Measurements from ENCODE around the gene AFP. TPM values are rescaled to one million over a fixed set of nuclear protein-coding genes. Genes with fewer than 3 reads are reported as not detected.

Gene AFP
- total RNA-seq, 1 experiment from 2014 or later = not detected

DNA sequence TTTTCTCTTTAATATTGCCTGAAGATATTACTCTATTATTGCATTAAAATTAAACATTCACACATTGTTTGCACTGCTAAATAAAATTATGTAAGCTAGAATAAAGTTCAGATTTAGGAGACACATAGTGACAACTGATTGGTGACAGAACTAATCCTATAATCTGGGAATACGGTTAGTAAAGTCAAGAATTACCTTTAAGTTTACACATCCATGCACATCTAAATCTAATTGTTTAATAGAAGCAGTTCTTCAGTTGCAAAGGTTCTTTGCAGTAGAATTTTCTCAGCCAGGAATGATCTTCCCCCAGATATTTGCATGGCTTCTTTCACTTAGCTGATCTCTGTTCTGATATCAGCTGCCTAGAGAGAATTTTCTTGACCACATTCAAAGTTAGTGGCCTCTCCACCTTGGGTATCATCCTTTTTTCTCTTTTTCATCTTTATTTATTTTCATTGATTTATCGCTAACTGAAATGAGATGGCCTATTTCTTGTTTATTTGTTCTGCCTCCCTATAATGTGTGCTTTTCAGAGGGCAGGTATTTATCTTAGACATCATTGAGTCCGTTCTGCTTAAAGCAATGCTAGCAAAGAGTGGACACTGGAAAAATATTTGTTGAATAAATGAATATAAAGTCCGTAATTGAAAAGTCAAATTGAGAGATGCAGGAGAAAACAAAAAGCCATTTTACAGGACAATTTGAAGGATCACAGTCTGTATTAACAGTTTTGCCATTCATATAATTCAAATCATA lies 12.6 kb downstream of the AFP start:
- in situ Hi-C loops (cut with HindIII; ENCODE audit: low pct_unique_long_range_greater_than_20kb, low sequenced_read_pairs) = no loop called here
- no peak for DNase-seq (ENCODE audit: low read depth, low spot score)

- DNase-seq (ENCODE audit: low read depth, low spot score) = no peak
- in situ Hi-C loops (cut with HindIII; ENCODE audit: low pct_unique_long_range_greater_than_20kb, low sequenced_read_pairs) = no loop called here
These were observed 14.5 kb downstream of the AFP start for GRCh38 chr4:73450398-73451004.

- no peak for DNase-seq (ENCODE audit: low read depth, low spot score)
- in situ Hi-C loops (cut with HindIII; ENCODE audit: low pct_unique_long_range_greater_than_20kb, low sequenced_read_pairs) = no loop called here
These were observed 15.4 kb downstream of the AFP start for GRCh38 chr4:73451404-73451803.

DNA sequence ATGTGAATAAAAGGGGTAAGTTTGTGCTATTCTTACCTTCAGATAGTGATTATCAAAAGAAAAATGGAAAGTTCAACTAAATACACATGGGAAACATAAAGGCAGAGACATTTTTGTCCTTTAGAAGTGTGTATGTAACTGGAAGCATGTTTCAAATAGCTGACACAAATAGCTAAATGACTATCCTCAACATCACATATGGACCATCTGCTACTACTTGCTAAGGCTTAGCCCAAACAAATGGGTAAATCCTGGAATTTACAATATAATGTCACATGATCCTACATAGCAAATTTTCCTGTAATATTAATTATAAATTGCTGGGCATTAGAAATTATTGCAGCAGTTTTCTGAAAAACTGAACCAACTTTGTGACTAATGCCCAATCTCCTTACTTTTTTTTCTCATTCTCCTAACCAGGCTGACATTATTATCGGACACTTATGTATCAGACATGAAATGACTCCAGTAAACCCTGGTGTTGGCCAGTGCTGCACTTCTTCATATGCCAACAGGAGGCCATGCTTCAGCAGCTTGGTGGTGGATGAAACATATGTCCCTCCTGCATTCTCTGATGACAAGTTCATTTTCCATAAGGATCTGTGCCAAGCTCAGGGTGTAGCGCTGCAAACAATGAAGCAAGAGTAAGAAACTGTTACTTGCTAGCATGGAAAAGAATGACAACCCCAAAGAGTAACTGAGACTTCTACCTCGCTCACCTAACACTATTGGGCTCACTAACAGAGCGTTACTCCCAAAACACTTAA lies 16.1 kb downstream of the AFP start:
- in situ Hi-C loops (cut with HindIII; ENCODE audit: low pct_unique_long_range_greater_than_20kb, low sequenced_read_pairs) = no loop called here
- DNase-seq (ENCODE audit: low read depth, low spot score) = no peak

- in situ Hi-C loops (cut with HindIII; ENCODE audit: low pct_unique_long_range_greater_than_20kb, low sequenced_read_pairs) = no loop called here
- DNase-seq (ENCODE audit: low read depth, low spot score) = no peak
These were observed 17.1 kb downstream of the AFP start for GRCh38 chr4:73452953-73453700.

GRCh38 chr4:73453701-73454005 lies 17.6 kb downstream of the AFP start:
- no peak for DNase-seq (ENCODE audit: low read depth, low spot score)
- in situ Hi-C loops (cut with HindIII; ENCODE audit: low pct_unique_long_range_greater_than_20kb, low sequenced_read_pairs) = no loop called here

DNA sequence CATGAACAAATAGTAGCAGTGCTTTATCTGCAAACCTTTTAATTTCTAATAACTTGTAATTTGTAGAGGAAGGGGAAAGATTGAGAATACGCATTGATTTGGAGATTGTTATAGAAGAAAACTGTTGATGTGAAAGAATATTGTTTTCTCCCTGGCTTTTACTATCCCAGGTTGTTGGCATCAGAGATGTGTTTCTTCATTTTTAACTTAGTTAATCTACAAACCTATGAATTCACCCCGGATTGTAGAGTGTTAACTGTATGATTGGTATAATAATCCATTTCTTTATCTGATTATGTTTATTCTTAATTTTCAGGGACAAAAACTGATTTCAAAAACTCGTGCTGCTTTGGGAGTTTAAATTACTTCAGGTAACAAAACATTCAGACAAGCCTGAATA lies 18.9 kb downstream of the AFP start:
- in situ Hi-C loops (cut with HindIII; ENCODE audit: low pct_unique_long_range_greater_than_20kb, low sequenced_read_pairs) = no loop called here
- DNase-seq (ENCODE audit: low read depth, low spot score) = no peak

GRCh38 chr4:73456177-73457022 lies 20.4 kb downstream of the AFP start:
- in situ Hi-C loops (cut with HindIII; ENCODE audit: low pct_unique_long_range_greater_than_20kb, low sequenced_read_pairs) = no loop called here
- DNase-seq (ENCODE audit: low read depth, low spot score) = no peak

DNA sequence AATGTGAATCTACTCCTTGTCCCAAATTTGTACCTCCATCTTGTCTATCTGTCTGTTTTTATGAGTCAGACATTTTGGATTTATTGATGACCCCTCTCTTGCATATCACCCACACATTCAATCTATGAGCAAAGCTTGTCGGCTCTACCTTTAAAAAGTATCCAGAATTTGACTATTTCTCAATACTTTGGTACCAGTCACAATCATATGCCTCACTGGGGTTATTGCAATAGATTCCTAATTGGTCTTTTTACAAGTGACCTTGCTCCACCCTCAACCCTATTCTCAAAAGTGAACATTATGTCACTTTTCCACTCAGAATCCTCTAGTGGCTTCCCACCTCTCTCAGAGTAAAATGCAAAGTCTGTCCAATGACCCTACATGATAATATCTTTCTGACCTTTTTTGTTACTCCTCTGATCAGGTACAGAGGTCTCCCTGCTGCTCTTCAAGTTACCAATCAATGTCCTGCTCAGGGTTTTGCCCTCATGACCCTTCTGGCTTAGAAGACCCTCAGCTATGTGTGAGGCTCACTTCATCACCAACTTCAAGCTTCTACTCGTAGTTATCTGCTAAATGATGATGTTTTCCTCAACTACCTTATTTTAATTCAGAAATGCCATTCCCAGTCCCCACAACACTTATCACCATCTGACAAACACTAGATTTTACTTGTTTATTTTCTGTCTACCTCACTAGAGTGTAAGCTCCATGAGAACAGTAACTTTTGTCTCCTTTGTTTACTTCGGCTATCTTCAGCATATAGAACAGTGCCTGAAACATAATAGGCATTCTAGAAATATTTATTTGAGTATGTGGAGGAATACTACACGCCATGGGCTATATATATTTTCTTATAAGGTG lies 22.4 kb downstream of the AFP start:
- in situ Hi-C loops (cut with HindIII; ENCODE audit: low pct_unique_long_range_greater_than_20kb, low sequenced_read_pairs) = no loop called here

GRCh38 chr4:73459048-73459421 lies 23.0 kb downstream of the AFP start:
- in situ Hi-C loops (cut with HindIII; ENCODE audit: low pct_unique_long_range_greater_than_20kb, low sequenced_read_pairs) = no loop called here

More for the DNA sequence above, 22.4 kb downstream of the AFP start:
- DNase-seq (ENCODE audit: low read depth, low spot score) = no peak

GRCh38 chr4:73460913-73461522 lies 25.0 kb downstream of the AFP start:
- in situ Hi-C loops (cut with HindIII; ENCODE audit: low pct_unique_long_range_greater_than_20kb, low sequenced_read_pairs) = no loop called here

More at GRCh38 chr4:73459048-73459421, 23.0 kb downstream of the AFP start:
- DNase-seq (ENCODE audit: low read depth, low spot score) = no peak

GRCh38 chr4:73468170-73468569 lies 32.1 kb downstream of the AFP start:
- DNase-seq (ENCODE audit: low read depth, low spot score) = no peak
- in situ Hi-C loops (cut with HindIII; ENCODE audit: low pct_unique_long_range_greater_than_20kb, low sequenced_read_pairs) = no loop called here

More at GRCh38 chr4:73460913-73461522, 25.0 kb downstream of the AFP start:
- DNase-seq (ENCODE audit: low read depth, low spot score) = no peak

DNA sequence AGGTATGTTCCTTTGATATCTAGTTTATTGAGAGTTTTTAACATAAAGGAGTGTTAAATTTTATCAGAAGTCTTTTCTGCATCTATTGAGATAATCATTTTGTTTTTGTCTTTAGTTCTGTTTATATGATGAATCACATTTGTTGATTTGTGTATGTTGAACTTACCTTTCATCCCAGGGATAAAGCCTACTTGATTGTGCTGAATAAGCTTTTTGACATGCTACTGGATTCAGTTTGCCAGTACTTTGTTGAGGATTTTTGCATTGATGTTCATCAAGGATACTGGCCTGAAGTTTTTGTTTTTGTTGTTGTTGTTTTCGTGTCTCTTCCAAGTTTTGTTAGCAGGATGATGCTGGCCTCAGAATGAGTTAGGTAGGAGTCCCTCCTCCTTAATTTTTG lies 34.7 kb downstream of the AFP start:
- in situ Hi-C loops (cut with HindIII; ENCODE audit: low pct_unique_long_range_greater_than_20kb, low sequenced_read_pairs) = no loop called here

DNA sequence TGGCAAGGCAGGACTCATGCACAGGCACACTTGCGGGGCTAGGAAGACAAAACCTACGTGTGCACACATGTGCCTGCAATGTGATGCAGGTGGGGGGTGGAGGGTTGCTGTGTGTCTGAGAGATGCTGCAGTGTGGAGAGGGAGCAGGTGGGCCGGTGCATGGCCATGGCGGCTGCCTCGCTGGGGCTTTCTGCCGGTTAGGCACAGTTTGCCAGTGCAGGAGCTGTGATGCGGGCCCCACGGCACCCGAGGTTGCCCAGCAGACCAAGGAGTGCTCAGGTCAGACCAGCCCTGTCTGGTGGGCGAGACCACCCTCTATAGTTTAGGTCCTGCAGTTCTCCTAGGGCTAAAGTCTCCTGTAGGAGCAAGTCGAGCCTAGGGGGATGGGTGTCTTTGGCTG lies 41.2 kb downstream of the AFP start:
- in situ Hi-C loops (cut with HindIII; ENCODE audit: low pct_unique_long_range_greater_than_20kb, low sequenced_read_pairs) = no loop called here
- no peak for DNase-seq (ENCODE audit: low read depth, low spot score)

More for the DNA sequence above, 34.7 kb downstream of the AFP start:
- no peak for DNase-seq (ENCODE audit: low read depth, low spot score)

DNA sequence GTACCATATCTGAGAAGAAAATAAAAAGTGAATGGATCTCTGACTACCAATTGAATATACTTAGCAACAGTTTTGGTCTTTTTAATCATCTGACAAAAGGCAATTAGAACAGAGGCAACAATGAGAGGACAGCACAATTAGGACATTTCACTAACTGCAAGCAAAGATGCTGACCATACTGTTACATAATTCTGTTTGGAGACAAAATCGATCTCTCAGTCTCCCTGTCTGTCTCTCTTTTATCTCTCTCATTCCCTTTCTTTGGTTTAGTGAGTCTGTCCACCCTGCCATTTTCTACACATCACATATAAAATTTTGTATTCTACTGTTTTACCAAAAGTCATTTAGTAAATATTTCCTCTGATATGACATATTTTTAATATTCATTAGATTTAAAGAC lies 43.3 kb downstream of the AFP start:
- no peak for DNase-seq (ENCODE audit: low read depth, low spot score)
- in situ Hi-C loops (cut with HindIII; ENCODE audit: low pct_unique_long_range_greater_than_20kb, low sequenced_read_pairs) = no loop called here

- no peak for DNase-seq (ENCODE audit: low read depth, low spot score)
- in situ Hi-C loops (cut with HindIII; ENCODE audit: low pct_unique_long_range_greater_than_20kb, low sequenced_read_pairs) = no loop called here
These were observed 45.3 kb downstream of the AFP start, which contains the start of gene AFM for GRCh38 chr4:73481358-73481757. Gene AFM (plus strand): TSS chr4:73481745. CDS start chr4:73481776, 31 bp downstream.

Data from SK-MEL-5 (cell line).